ENCODE measurements around the gene CERS6. TPM values are rescaled to one million over a fixed set of nuclear protein-coding genes. Genes with fewer than 3 reads are reported as not detected.

Gene CERS6
- total RNA-seq, 1 experiment from 2014 or later, result 45.9 TPM

DNA sequence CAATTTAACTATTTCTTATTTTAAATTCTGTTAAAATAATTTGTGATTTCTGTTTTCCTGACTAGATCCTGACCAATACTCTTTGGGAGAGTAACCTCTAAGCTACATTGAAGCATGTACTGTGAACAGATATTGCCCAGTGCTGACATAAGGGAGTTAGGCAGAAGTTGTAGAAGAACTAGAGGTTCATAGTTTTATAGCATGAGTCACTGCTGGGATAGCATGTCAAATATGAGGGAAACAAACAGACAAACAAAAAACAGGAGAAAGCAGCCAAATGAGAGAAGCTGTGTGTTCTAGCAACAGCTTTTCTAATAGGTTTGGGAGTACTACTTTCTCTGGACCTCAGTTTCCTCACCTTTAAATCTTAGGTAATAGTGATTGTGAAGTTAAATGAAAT, 72.4 kb downstream of the CERS6 start:
- TF ChIP-seq, protein P1, sequence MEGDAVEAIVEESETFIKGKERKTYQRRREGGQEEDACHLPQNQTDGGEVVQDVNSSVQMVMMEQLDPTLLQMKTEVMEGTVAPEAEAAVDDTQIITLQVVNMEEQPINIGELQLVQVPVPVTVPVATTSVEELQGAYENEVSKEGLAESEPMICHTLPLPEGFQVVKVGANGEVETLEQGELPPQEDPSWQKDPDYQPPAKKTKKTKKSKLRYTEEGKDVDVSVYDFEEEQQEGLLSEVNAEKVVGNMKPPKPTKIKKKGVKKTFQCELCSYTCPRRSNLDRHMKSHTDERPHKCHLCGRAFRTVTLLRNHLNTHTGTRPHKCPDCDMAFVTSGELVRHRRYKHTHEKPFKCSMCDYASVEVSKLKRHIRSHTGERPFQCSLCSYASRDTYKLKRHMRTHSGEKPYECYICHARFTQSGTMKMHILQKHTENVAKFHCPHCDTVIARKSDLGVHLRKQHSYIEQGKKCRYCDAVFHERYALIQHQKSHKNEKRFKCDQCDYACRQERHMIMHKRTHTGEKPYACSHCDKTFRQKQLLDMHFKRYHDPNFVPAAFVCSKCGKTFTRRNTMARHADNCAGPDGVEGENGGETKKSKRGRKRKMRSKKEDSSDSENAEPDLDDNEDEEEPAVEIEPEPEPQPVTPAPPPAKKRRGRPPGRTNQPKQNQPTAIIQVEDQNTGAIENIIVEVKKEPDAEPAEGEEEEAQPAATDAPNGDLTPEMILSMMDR (IDR thresholded peaks at IDR 0.05; ENCODE audit: unreplicated experiment), result no peak
- DNase-seq, result no peak
- BruUV-seq (replicated peaks), result no TSS peak
- Mint-ChIP-seq H3K4me3 (ENCODE audit: low read depth, unreplicated experiment) (no peak overlapping the region), H3K4me1 (ENCODE audit: low read depth, unreplicated experiment) (peaks cover 27% of the 10 kb centered on the region), H3K36me3 (ENCODE audit: insufficient read depth, unreplicated experiment) (no peaks in the 10 kb centered on the region), H3K9me3 (ENCODE audit: low read depth, unreplicated experiment) (no peaks in the 10 kb centered on the region), H3K27ac (ENCODE audit: unreplicated experiment) (peak overlapping the region; percentile 60), H3K27me3 (ENCODE audit: unreplicated experiment) (no peaks in the 10 kb centered on the region)
- intact Hi-C loops (cut with micrococcal nuclease; ENCODE audit: unreplicated experiment), result no loop called here
- CTCF ChIA-PET, result no interaction called here

DNA sequence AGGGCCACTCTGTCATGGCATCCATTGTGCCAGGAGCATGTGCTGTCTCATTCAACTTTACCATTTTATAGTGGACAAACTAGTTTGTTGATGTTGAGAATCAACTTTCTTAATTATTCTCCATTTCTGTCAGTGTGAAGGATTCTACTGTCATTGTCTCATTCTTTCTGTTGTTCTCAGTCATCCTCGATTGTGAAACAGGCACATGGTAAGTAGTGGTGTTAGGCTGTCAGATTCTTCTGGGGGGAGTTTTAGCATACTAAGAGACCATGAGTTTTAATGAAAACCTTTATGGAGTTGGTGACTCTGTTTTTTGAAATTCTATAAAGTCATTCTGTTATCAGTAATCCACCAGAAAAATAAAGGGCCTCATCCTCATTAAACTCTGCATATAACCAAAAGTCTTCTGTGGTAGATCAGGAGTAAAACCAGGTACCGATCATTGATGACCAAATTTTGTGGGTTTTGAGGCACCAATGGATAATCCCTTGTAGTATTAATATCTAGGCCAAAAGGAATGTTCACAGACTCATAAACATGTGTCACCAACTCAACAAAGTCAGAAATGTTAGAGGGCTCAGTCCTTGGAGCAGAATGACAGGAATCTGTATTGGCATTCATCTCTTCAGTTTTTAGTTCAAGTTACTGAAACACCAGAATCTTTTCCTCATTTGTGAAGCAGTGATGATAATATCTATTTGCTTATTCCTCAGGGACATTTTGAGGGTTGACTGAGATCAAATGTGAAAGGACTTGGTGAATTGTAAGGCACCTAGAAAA, 73.2 kb downstream of the CERS6 start:
- no peaks in the 10 kb centered on the region for H3K9me3 Mint-ChIP-seq (ENCODE audit: low read depth, unreplicated experiment)
- no peaks in the 10 kb centered on the region for H3K36me3 Mint-ChIP-seq (ENCODE audit: insufficient read depth, unreplicated experiment)
- CTCF ChIA-PET, result no interaction called here
- H3K27me3 Mint-ChIP-seq (ENCODE audit: unreplicated experiment), result no peaks in the 10 kb centered on the region
- DNase-seq, result no peak
- intact Hi-C loops (cut with micrococcal nuclease; ENCODE audit: unreplicated experiment), result no loop called here
- H3K27ac Mint-ChIP-seq (ENCODE audit: unreplicated experiment), result no peak overlapping the region
- peaks cover 27% of the 10 kb centered on the region for H3K4me1 Mint-ChIP-seq (ENCODE audit: low read depth, unreplicated experiment)
- BruUV-seq (replicated peaks), result no TSS peak
- TF ChIP-seq, protein P1 (IDR thresholded peaks at IDR 0.05; ENCODE audit: unreplicated experiment), result no peak
- H3K4me3 Mint-ChIP-seq (ENCODE audit: low read depth, unreplicated experiment), result no peak overlapping the region

DNA sequence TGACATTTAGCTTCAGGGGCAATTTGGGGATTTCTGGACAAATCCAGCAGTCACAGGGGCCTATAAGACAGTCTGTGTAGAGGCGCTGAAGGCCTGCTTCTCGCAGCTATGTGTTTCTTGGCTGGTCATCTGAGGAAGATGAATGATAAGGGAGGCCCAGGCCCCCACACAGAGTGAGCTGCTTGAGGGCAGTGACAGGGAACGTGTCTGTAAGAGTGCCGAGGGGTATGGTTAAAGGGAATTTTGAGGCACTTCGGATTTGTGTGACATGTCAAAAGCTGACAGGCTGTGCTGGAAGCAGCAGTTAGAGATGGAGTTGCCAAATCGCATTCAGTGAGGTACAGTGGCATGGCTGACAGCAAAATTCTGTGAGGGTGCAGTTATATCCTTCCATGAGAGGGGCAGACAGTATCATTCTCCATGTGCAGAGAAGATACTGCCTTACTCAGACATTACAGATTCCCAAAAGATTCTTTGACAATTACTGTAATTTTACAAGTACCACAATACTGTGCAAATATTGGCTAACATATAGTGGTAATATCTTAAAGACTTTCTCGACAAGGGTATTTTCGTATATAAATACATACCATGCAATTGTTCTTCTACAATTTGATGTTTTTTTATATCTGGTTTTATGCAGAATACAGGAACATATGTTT, 74.0 kb downstream of the CERS6 start:
- Mint-ChIP-seq H3K36me3 (ENCODE audit: insufficient read depth, unreplicated experiment) (no peaks in the 10 kb centered on the region), H3K4me1 (ENCODE audit: low read depth, unreplicated experiment) (peaks cover 25% of the 10 kb centered on the region), H3K9me3 (ENCODE audit: low read depth, unreplicated experiment) (no peaks in the 10 kb centered on the region), H3K4me3 (ENCODE audit: low read depth, unreplicated experiment) (no peak overlapping the region), H3K27ac (ENCODE audit: unreplicated experiment) (no peak overlapping the region), H3K27me3 (ENCODE audit: unreplicated experiment) (no peaks in the 10 kb centered on the region)
- intact Hi-C loops (cut with micrococcal nuclease; ENCODE audit: unreplicated experiment), result no loop called here
- TF ChIP-seq, protein P1 (IDR thresholded peaks at IDR 0.05; ENCODE audit: unreplicated experiment), result no peak
- CTCF ChIA-PET, result no interaction called here
- BruUV-seq (replicated peaks), result no TSS peak
- no peak for DNase-seq

DNA sequence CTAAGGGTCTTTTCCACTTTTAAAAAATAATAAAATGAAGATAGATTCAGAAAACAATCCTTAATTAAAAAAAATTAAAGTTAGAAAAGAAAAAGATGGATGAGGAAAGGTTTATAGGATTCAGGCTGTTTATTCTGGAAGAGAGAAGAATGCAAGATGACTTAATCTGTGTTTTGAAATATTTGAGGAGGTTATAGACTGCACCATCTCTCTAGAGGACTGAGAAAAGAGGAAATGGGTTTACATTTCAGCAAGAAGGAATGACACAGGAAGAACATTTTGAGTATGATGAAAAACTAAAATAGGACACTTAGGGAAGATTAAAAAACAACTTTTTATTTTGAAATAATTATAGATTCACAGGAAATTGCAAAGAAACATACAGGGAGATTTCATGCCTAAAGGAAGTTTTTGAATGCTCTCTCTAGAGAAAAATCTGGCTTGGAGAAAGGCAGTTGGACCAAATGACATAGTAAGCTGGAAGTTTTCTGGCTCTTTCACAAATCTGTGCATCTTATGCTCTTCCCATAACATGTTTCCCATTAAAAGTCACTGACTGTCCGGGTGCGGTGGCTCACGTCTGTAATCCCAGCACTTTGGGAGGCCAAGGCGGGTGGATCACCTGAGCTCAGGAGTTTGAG, 75.0 kb downstream of the CERS6 start:
- intact Hi-C loops (cut with micrococcal nuclease; ENCODE audit: unreplicated experiment), result no loop called here
- Mint-ChIP-seq H3K27me3 (ENCODE audit: unreplicated experiment) (no peaks in the 10 kb centered on the region), H3K9me3 (ENCODE audit: low read depth, unreplicated experiment) (no peaks in the 10 kb centered on the region), H3K27ac (ENCODE audit: unreplicated experiment) (no peak overlapping the region), H3K4me3 (ENCODE audit: low read depth, unreplicated experiment) (no peak overlapping the region), H3K36me3 (ENCODE audit: insufficient read depth, unreplicated experiment) (no peaks in the 10 kb centered on the region), H3K4me1 (ENCODE audit: low read depth, unreplicated experiment) (peaks cover 25% of the 10 kb centered on the region)
- BruUV-seq (replicated peaks), result no TSS peak
- CTCF ChIA-PET, result no interaction called here
- TF ChIP-seq, protein P1 (IDR thresholded peaks at IDR 0.05; ENCODE audit: unreplicated experiment), result no peak
- DNase-seq, result no peak
